ENCODE data around the gene XRCC5. TPM values are rescaled to one million over a fixed set of nuclear protein-coding genes. Genes with fewer than 3 reads are reported as not detected.

XRCC5 gene
- total and polyA plus RNA-seq, 2 of the 8 experiments (the other 6 are each of a cell fraction or from before 2014, with no cell fraction given): 308 to 644 TPM

- TF ChIP-seq NRF1 (IDR thresholded peaks at IDR 0.05; ENCODE audit: low read depth, low read length) (no peak), TAF1 (IDR thresholded peaks at IDR 0.05; ENCODE audit: low read depth, low read length) (no peak)
Observed at GRCh38 chr2:216112926-216113325, 3.8 kb downstream of the XRCC5 start (continued).

Data from H1 (cell line).